Measurements from ENCODE around the gene CHID1. TPM values are rescaled to one million over a fixed set of nuclear protein-coding genes. Genes with fewer than 3 reads are reported as not detected.

The CHID1 gene
- polyA plus RNA-seq, 1 donor from 2014 or later, result 51.2 TPM

DNA sequence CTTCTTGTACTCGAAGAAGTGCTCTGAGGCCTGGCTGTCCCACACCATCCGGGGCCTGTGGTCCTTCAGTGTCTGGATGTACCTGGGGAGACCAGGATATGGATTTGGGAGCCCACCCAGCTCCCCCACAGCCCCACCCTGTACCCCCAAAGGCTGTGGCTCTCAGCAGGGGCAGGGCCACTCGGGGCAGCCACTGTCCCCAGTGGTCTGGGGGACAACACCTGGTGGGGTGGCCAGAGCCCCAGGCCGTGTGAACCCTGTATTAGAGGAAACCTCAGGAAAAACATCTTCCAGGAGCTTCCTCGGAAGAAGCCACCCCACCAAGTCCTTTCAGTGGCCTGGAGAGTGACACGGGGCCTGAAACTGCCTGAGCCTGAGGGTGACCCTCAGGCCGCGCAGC, 40.2 kb downstream of the CHID1 start:
- Histone ChIP-seq H3K9me3 (ENCODE audit: low read length) (no peaks in the 10 kb centered on the region), H4K20me1 (ENCODE audit: insufficient read depth) (no peaks in the 10 kb centered on the region), H3K27me3 (ENCODE audit: insufficient read depth, low read depth, low read length) (no peaks in the 10 kb centered on the region), H3K9ac (ENCODE audit: low read length) (no peak overlapping the region), H3K36me3 (ENCODE audit: insufficient read depth, low read length) (no peaks in the 10 kb centered on the region), H3K4me2 (ENCODE audit: low read length) (no peak overlapping the region), H3K27ac (ENCODE audit: low read length) (no peak overlapping the region), H2AFZ (ENCODE audit: low read depth, low read length) (no peak overlapping the region), H3K9me2 (ENCODE audit: insufficient read depth, low read length) (no peaks in the 10 kb centered on the region), H3F3A (ENCODE audit: insufficient read depth, low read length, poor library complexity, severe bottlenecking) (no peaks in the 10 kb centered on the region), H3K79me2 (replicated peaks; ENCODE audit: insufficient read depth, low read length) (no peaks in the 10 kb centered on the region), H3K4me3 (ENCODE audit: low read length) (no peak overlapping the region)
- TF ChIP-seq TAF1 (IDR thresholded peaks at IDR 0.05; ENCODE audit: low read depth) (no peak), MXI1 (conservative IDR thresholded peaks at IDR 0.05; ENCODE audit: poor library complexity, severe bottlenecking) (no peak), EZH2 (IDR thresholded peaks at IDR 0.05; ENCODE audit: borderline replicate concordance, insufficient read depth, low read length, poor library complexity, severe bottlenecking) (no peak), CTCF (IDR thresholded peaks at IDR 0.05; ENCODE audit: poor library complexity, severe bottlenecking) (no peak)

DNA sequence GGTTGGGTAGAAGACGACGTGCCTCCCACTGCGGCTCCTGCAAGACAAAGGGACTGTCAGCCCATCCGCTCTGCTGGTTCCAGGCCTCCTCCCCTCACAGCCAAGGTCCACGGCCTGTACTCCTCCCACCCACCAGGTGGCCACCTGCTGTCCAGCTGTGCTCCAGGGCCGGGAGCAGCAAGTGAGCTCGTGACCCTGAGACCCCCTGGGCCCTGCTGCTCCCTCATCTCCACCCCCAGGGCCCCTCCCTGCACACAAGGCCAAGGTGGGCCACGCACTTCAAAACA, 40.5 kb downstream of the CHID1 start:
- Histone ChIP-seq H3K4me3 (ENCODE audit: low read length) (no peak overlapping the region), H3K79me2 (replicated peaks; ENCODE audit: insufficient read depth, low read length) (no peaks in the 10 kb centered on the region), H3K9me3 (ENCODE audit: low read length) (no peaks in the 10 kb centered on the region), H3K27ac (ENCODE audit: low read length) (no peak overlapping the region), H3K9me2 (ENCODE audit: insufficient read depth, low read length) (no peaks in the 10 kb centered on the region), H4K20me1 (ENCODE audit: insufficient read depth) (no peaks in the 10 kb centered on the region), H3K27me3 (ENCODE audit: insufficient read depth, low read depth, low read length) (no peaks in the 10 kb centered on the region), H3K36me3 (ENCODE audit: insufficient read depth, low read length) (no peaks in the 10 kb centered on the region), H3F3A (ENCODE audit: insufficient read depth, low read length, poor library complexity, severe bottlenecking) (no peaks in the 10 kb centered on the region), H3K4me2 (ENCODE audit: low read length) (no peak overlapping the region), H3K9ac (ENCODE audit: low read length) (no peak overlapping the region), H2AFZ (ENCODE audit: low read depth, low read length) (no peak overlapping the region)
- TF ChIP-seq EZH2 (IDR thresholded peaks at IDR 0.05; ENCODE audit: borderline replicate concordance, insufficient read depth, low read length, poor library complexity, severe bottlenecking), result no peak
- TF ChIP-seq EP300 (conservative IDR thresholded peaks at IDR 0.05; ENCODE audit: poor library complexity, severe bottlenecking), result no peak
- TF ChIP-seq MXI1 (conservative IDR thresholded peaks at IDR 0.05; ENCODE audit: poor library complexity, severe bottlenecking), result no peak
- TF ChIP-seq TAF1 (IDR thresholded peaks at IDR 0.05; ENCODE audit: low read depth), result no peak
- TF ChIP-seq RAD21 (conservative IDR thresholded peaks at IDR 0.05), result no peak
- TF ChIP-seq CTCF (IDR thresholded peaks at IDR 0.05; ENCODE audit: poor library complexity, severe bottlenecking), result no peak
- TF ChIP-seq REST (IDR thresholded peaks at IDR 0.05; ENCODE audit: borderline replicate concordance), result no peak
- TF ChIP-seq POLR2AphosphoS5 (IDR thresholded peaks at IDR 0.05), result no peak
- no peak for TF ChIP-seq SMC3 (conservative IDR thresholded peaks at IDR 0.05; ENCODE audit: poor library complexity)

Data from neural cell (in vitro differentiated cells).